ENCODE measurements around the gene CMC2.

The CMC2 gene

GRCh38 chr16:80947708-80948625 lies 58.7 kb downstream of the CMC2 start:
- no peak overlapping the region for H4K12ac ChIP-seq (ENCODE audit: low read depth, low read length)
- no peak overlapping the region for H3K4ac ChIP-seq (ENCODE audit: low read depth, low read length)
- no peaks in the 10 kb centered on the region for H3K79me2 ChIP-seq (ENCODE audit: control insufficient read depth, insufficient read depth, low read length, poor library complexity)
- H3K23ac ChIP-seq (ENCODE audit: low read length): no peak overlapping the region
- H3K27ac ChIP-seq (ENCODE audit: low read depth, low read length): no peak overlapping the region
- H3K79me1 ChIP-seq (ENCODE audit: low read length): no peaks in the 10 kb centered on the region
- no peak overlapping the region for H3K9ac ChIP-seq (ENCODE audit: low read length)
- no peak overlapping the region for H4K91ac ChIP-seq (ENCODE audit: low read depth, low read length)
- no CpG with 5 or more reads among the region's 9 CpGs for WGBS (ENCODE audit: extremely low coverage, insufficient coverage, insufficient read length)
- no peak overlapping the region for H2AK5ac ChIP-seq (ENCODE audit: low read length)
- H2BK120ac ChIP-seq (ENCODE audit: insufficient read depth, low read length, poor library complexity): no peak overlapping the region
- no peak overlapping the region for H3K4me3 ChIP-seq (ENCODE audit: low read depth, low read length)
- no peak overlapping the region for H3K14ac ChIP-seq (ENCODE audit: low read length)
- H2AFZ ChIP-seq (ENCODE audit: insufficient read depth, low read length, poor library complexity): no peak overlapping the region
- H4K8ac ChIP-seq (ENCODE audit: low read depth, low read length): no peak overlapping the region
- H3K4me1 ChIP-seq (ENCODE audit: control insufficient read depth in 1 of 2, insufficient read depth in 2 of 2, low read length in 2 of 2): no peaks in the 10 kb centered on the region
- no peak overlapping the region for H2BK12ac ChIP-seq (ENCODE audit: low read length)
- H3K27me3 ChIP-seq (ENCODE audit: insufficient read depth, low read length): no peaks in the 10 kb centered on the region
- H3K18ac ChIP-seq (ENCODE audit: low read length): no peak overlapping the region
- H3K4me2 ChIP-seq (ENCODE audit: low read length): no peak overlapping the region
- H3K36me3 ChIP-seq (ENCODE audit: control insufficient read depth in 1 of 2, insufficient read depth in 2 of 2, low read length in 2 of 2): no peaks in the 10 kb centered on the region
- DNase-seq: no peak
- H3K9me3 ChIP-seq (ENCODE audit: insufficient read depth, low read depth, low read length): no peaks in the 10 kb centered on the region
- H2BK5ac ChIP-seq (ENCODE audit: low read depth, low read length, poor library complexity): no peak overlapping the region

GRCh38 chr16:80947239-80947638 lies 59.4 kb downstream of the CMC2 start:
- Histone ChIP-seq H3K27me3 (ENCODE audit: insufficient read depth, low read length) (no peaks in the 10 kb centered on the region), H3K4me3 (ENCODE audit: low read depth, low read length) (no peak overlapping the region), H3K9ac (ENCODE audit: low read length) (no peak overlapping the region), H3K36me3 (ENCODE audit: control insufficient read depth in 1 of 2, insufficient read depth in 2 of 2, low read length in 2 of 2) (no peaks in the 10 kb centered on the region), H4K8ac (ENCODE audit: low read depth, low read length) (no peak overlapping the region), H3K18ac (ENCODE audit: low read length) (no peak overlapping the region), H3K4me1 (ENCODE audit: control insufficient read depth in 1 of 2, insufficient read depth in 2 of 2, low read length in 2 of 2) (no peaks in the 10 kb centered on the region), H3K27ac (ENCODE audit: low read depth, low read length) (no peak overlapping the region), H3K9me3 (ENCODE audit: insufficient read depth, low read depth, low read length) (no peaks in the 10 kb centered on the region), H3K23ac (ENCODE audit: low read length) (no peak overlapping the region), H3K4ac (ENCODE audit: low read depth, low read length) (no peak overlapping the region), H2BK12ac (ENCODE audit: low read length) (no peak overlapping the region), H2AK5ac (ENCODE audit: low read length) (no peak overlapping the region), H4K91ac (ENCODE audit: low read depth, low read length) (no peak overlapping the region), H3K4me2 (ENCODE audit: low read length) (no peak overlapping the region), H2BK120ac (ENCODE audit: insufficient read depth, low read length, poor library complexity) (no peak overlapping the region), H4K12ac (ENCODE audit: low read depth, low read length) (no peak overlapping the region), H3K79me2 (ENCODE audit: control insufficient read depth, insufficient read depth, low read length, poor library complexity) (no peaks in the 10 kb centered on the region), H2BK5ac (ENCODE audit: low read depth, low read length, poor library complexity) (no peak overlapping the region), H3K14ac (ENCODE audit: low read length) (no peak overlapping the region), H2AFZ (ENCODE audit: insufficient read depth, low read length, poor library complexity) (no peak overlapping the region), H3K79me1 (ENCODE audit: low read length) (no peaks in the 10 kb centered on the region)
- no peak for DNase-seq
- WGBS (ENCODE audit: extremely low coverage, insufficient coverage, insufficient read length): no CpG with 5 or more reads among the region's 5 CpGs

GRCh38 chr16:80946481-80946880 lies 60.2 kb downstream of the CMC2 start:
- no peak overlapping the region for H3K18ac ChIP-seq (ENCODE audit: low read length)
- no peaks in the 10 kb centered on the region for H3K27me3 ChIP-seq (ENCODE audit: insufficient read depth, low read length)
- DNase-seq: no peak
- no peaks in the 10 kb centered on the region for H3K9me3 ChIP-seq (ENCODE audit: insufficient read depth, low read depth, low read length)
- H4K91ac ChIP-seq (ENCODE audit: low read depth, low read length): no peak overlapping the region
- no peak overlapping the region for H3K4me2 ChIP-seq (ENCODE audit: low read length)
- no peak overlapping the region for H2AFZ ChIP-seq (ENCODE audit: insufficient read depth, low read length, poor library complexity)
- no peak overlapping the region for H3K9ac ChIP-seq (ENCODE audit: low read length)
- H3K4ac ChIP-seq (ENCODE audit: low read depth, low read length): no peak overlapping the region
- H3K23ac ChIP-seq (ENCODE audit: low read length): no peak overlapping the region
- no peak overlapping the region for H2AK5ac ChIP-seq (ENCODE audit: low read length)
- no peaks in the 10 kb centered on the region for H3K4me1 ChIP-seq (ENCODE audit: control insufficient read depth in 1 of 2, insufficient read depth in 2 of 2, low read length in 2 of 2)
- no peak overlapping the region for H3K4me3 ChIP-seq (ENCODE audit: low read depth, low read length)
- no peaks in the 10 kb centered on the region for H3K79me2 ChIP-seq (ENCODE audit: control insufficient read depth, insufficient read depth, low read length, poor library complexity)
- H4K8ac ChIP-seq (ENCODE audit: low read depth, low read length): no peak overlapping the region
- 100% methylated on average over 3 of the region's 4 CpGs for WGBS (ENCODE audit: extremely low coverage, insufficient coverage, insufficient read length)
- no peak overlapping the region for H3K27ac ChIP-seq (ENCODE audit: low read depth, low read length)
- no peaks in the 10 kb centered on the region for H3K36me3 ChIP-seq (ENCODE audit: control insufficient read depth in 1 of 2, insufficient read depth in 2 of 2, low read length in 2 of 2)
- no peak overlapping the region for H2BK12ac ChIP-seq (ENCODE audit: low read length)
- H3K79me1 ChIP-seq (ENCODE audit: low read length): no peaks in the 10 kb centered on the region
- H4K12ac ChIP-seq (ENCODE audit: low read depth, low read length): no peak overlapping the region
- no peak overlapping the region for H3K14ac ChIP-seq (ENCODE audit: low read length)
- H2BK120ac ChIP-seq (ENCODE audit: insufficient read depth, low read length, poor library complexity): no peak overlapping the region
- no peak overlapping the region for H2BK5ac ChIP-seq (ENCODE audit: low read depth, low read length, poor library complexity)

GRCh38 chr16:80940069-80940856 lies 66.4 kb downstream of the CMC2 start:
- no peaks in the 10 kb centered on the region for H3K36me3 ChIP-seq (ENCODE audit: control insufficient read depth in 1 of 2, insufficient read depth in 2 of 2, low read length in 2 of 2)
- no peak overlapping the region for H2BK5ac ChIP-seq (ENCODE audit: low read depth, low read length, poor library complexity)
- no peak overlapping the region for H3K14ac ChIP-seq (ENCODE audit: low read length)
- no peak overlapping the region for H3K4me3 ChIP-seq (ENCODE audit: low read depth, low read length)
- no peak for DNase-seq
- H3K79me2 ChIP-seq (ENCODE audit: control insufficient read depth, insufficient read depth, low read length, poor library complexity): no peaks in the 10 kb centered on the region
- H2BK120ac ChIP-seq (ENCODE audit: insufficient read depth, low read length, poor library complexity): no peak overlapping the region
- H3K27me3 ChIP-seq (ENCODE audit: insufficient read depth, low read length): no peaks in the 10 kb centered on the region
- H4K8ac ChIP-seq (ENCODE audit: low read depth, low read length): no peak overlapping the region
- H3K18ac ChIP-seq (ENCODE audit: low read length): no peak overlapping the region
- H2AFZ ChIP-seq (ENCODE audit: insufficient read depth, low read length, poor library complexity): no peak overlapping the region
- H3K23ac ChIP-seq (ENCODE audit: low read length): no peak overlapping the region
- H3K79me1 ChIP-seq (ENCODE audit: low read length): no peaks in the 10 kb centered on the region
- H4K12ac ChIP-seq (ENCODE audit: low read depth, low read length): no peak overlapping the region
- H3K27ac ChIP-seq (ENCODE audit: low read depth, low read length): no peak overlapping the region
- no peaks in the 10 kb centered on the region for H3K9me3 ChIP-seq (ENCODE audit: insufficient read depth, low read depth, low read length)
- H3K4me1 ChIP-seq (ENCODE audit: control insufficient read depth in 1 of 2, insufficient read depth in 2 of 2, low read length in 2 of 2): peaks cover 5 to 9% of the 10 kb centered on the region in 2 experiments
- no peak overlapping the region for H2BK12ac ChIP-seq (ENCODE audit: low read length)
- no peak overlapping the region for H4K91ac ChIP-seq (ENCODE audit: low read depth, low read length)
- H3K9ac ChIP-seq (ENCODE audit: low read length): no peak overlapping the region
- no CpG with 5 or more reads among the region's 7 CpGs for WGBS (ENCODE audit: extremely low coverage, insufficient coverage, insufficient read length)
- no peak overlapping the region for H3K4ac ChIP-seq (ENCODE audit: low read depth, low read length)
- no peak overlapping the region for H3K4me2 ChIP-seq (ENCODE audit: low read length)
- no peak overlapping the region for H2AK5ac ChIP-seq (ENCODE audit: low read length)
